GM19463 (cell line): Measurements from ENCODE around the gene SKIC2.
"Not testable (repeated sequence)": the region's sequence is repeated elsewhere in the genome, so short reads cannot be mapped to it uniquely, and the experiment has no call there.

ENCODE experiments used
- ATAC-seq: cut with Tn5 transposase; IDR thresholded peaks from one replicate; pipeline ENCODE4 v1.9.1; 2021; ENCODE audit warnings: mild to moderate bottlenecking, moderate library complexity; ENCODE audit not compliant: unreplicated experiment

Gene SKIC2

DNA sequence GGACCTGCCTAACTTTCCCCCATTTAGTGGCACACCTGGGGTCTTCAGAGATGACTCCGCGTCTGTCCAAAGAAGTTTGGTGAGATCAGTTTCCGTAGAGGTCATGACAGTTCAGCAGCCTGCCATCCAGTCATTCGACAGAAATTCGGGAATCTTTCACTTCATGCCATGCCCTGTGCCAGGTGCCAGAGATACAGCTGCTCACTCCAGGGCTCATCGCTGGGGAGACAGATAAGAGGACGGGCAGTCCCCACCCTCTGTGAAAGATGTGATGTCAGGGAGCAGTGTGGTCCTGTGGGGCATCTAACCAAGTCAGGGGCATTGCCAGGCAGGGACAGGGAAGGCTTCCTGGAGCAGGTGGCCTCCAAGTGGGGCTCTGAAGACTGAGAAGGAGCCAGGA is 44.3 kb downstream of the SKIC2 start:
- not testable (repeated sequence) for ATAC-seq

DNA sequence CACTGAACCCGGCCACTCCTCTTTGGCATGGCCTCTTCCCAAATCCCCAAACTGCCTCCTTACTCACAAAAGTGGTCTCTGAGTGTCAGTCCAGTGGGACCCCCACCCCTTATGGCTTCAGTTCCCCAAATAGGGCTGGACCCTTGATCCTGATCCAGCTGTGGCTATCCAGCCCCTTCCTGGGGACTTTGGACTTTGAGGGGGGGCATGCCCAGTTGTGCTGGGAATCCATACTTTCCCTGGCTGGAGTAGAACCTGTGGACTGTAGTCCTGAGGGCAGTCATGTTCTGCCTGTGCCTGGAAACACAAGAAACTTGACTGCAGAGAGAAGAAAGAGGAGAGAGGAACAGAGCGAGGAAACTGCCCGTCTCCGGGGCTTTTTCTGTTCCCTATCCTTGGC is 45.4 kb downstream of the SKIC2 start:
- not testable (repeated sequence) for ATAC-seq

GRCh38 chr6:32004864-32005537 is 46.0 kb downstream of the SKIC2 start:
- not testable (repeated sequence) for ATAC-seq

- not testable (repeated sequence) for ATAC-seq
Measured at GRCh38 chr6:32005538-32005880, 46.5 kb downstream of the SKIC2 start.

GRCh38 chr6:32005991-32006529 is 47.1 kb downstream of the SKIC2 start:
- not testable (repeated sequence) for ATAC-seq

DNA sequence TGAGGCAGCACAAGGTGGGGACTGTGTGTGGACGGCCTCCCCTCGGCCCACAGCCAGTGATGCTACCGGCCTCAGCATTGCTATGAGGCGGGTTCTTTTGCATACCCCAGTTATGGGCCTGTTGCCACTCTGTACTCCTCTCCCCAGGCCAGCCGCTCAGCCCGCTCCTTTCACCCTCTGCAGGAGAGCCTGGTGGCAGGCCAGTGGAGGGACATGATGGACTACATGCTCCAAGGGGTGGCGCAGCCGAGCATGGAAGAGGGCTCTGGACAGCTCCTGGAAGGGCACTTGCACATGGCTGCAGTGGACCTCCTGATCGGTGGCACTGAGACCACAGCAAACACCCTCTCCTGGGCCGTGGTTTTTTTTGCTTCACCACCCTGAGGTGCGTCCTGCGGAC is 48.1 kb downstream of the SKIC2 start:
- not testable (repeated sequence) for ATAC-seq

GRCh38 chr6:32008037-32008436 is 49.1 kb downstream of the SKIC2 start:
- not testable (repeated sequence) for ATAC-seq

- not testable (repeated sequence) for ATAC-seq
Measured at GRCh38 chr6:32008616-32009015, 49.6 kb downstream of the SKIC2 start.

DNA sequence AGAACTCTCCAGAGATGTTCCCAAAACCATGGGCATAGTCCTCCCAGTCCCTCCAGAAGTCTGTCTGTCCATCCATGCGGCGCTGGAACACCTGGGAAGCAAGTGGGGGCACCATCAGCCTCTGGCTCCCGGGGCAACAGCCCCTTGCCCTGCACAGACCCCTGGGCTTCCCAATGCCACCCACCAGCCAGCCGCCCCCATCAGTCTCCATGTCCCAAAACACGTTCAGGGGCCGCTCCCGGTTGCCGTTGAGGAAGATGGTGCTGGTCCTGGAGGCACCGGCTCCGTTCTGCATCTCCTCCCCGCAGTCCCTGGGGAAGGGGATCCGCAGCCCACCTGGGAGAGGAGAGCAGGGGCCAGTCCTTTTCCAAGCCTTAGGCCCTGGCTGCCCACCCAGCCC is 50.6 kb downstream of the SKIC2 start:
- ATAC-seq = not testable (repeated sequence)

GRCh38 chr6:32010856-32011530 is 52.0 kb downstream of the SKIC2 start:
- ATAC-seq = not testable (repeated sequence)

DNA sequence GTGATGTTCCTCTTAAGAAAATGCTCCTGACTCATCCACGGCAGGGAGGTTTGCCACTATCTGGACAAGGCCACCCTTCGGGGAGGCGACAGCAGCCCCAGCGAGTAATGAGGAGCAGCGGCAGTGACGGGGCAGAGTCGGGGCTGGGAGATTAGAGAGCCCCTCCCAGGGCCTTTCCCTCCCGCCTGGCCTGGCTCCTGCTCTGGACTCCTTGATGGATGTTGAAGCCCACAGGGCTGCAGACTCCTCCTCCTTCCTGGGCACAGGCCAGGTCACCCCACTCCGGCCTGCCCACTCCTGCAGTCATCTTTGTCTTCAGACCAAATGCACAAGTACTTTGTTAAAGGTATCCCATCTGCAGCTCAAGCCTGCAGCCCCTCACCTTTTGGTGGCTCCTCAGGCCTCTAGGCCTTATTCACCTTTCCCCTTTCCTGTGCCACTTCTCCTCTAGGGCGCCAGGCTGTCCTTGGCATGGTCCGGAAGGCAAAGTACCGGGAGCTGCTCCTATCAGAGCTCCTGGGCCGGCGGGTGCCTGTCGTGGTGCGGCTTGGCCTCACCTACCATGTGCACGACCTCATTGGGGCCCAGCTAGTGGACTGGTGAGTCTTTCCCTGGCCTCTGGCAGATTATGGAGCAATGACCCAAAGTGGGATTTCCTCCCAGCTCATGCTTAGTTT is 54.1 kb downstream of the SKIC2 start:
- not testable (repeated sequence) for ATAC-seq

- not testable (repeated sequence) for ATAC-seq
Measured at GRCh38 chr6:32013738-32014137, 54.8 kb downstream of the SKIC2 start.

- not testable (repeated sequence) for ATAC-seq
Measured at GRCh38 chr6:32014547-32014946, 55.6 kb downstream of the SKIC2 start, which contains the start of gene C4B. TSS of gene C4B (plus strand) at chr6:32014795. CDS start at chr6:32014846, 51 bp downstream.
